Kasumi-1 (cell line): ENCODE results near the gene MARK3.
"Not testable (repeated sequence)": the region's sequence is repeated elsewhere in the genome, so short reads cannot be mapped to it uniquely, and the experiment has no call there.

Experiments used
- DNase-seq, 2 experiments: peaks; one replicate each; lab custom pipeline; 2025; lab: John Stamatoyannopoulos, UW

MARK3 gene

DNA sequence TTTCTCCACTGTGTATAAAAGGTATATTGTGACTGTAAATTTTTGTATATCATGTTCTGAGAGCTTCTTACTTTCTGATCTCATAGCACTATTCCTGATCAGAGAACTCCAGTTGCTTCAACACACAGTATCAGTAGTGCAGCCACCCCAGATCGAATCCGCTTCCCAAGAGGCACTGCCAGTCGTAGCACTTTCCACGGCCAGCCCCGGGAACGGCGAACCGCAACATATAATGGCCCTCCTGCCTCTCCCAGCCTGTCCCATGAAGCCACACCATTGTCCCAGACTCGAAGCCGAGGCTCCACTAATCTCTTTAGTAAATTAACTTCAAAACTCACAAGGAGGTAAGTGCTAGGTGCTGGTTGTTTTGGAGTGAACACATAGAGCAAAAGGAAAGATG lies 106.5 kb downstream of the MARK3 start:
- no peak for DNase-seq

DNA sequence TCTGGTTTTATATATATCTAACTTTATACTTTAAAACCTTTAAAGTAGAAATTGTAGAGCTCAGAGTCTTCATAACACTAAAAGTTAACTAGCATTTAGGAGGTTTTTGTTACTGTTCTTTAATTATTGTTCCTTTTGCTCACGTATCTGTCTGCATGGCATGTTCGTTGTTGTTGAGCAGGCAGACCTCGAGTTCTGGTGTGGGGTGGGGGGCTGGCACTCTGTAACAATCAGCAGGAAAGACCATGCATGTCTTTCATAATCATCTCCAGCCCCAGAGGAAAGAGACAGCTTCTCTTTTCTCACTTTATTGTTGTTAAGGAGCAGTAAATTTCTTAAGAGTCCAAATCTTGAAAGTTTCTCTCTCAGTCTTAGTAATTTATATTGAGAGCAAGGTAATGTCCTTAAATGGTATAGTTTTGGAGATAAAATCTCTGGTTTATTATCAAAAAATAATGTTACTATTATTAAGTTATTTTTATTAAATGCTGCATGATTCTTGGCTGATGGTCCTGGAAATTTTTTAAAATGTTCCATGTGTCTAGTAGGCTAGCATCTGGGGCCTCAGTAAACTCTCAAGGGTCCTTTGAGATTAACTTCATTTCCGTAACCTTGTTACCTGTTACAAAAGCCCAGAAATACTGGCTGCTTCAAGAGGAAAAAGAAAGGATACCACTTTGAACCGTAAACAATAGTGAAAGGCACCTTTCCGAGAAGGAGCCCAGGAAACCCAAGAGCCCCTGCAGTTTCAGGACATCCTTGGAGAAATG lies 107.1 kb downstream of the MARK3 start:
- DNase-seq = peak; percentile 3 to 11

DNA sequence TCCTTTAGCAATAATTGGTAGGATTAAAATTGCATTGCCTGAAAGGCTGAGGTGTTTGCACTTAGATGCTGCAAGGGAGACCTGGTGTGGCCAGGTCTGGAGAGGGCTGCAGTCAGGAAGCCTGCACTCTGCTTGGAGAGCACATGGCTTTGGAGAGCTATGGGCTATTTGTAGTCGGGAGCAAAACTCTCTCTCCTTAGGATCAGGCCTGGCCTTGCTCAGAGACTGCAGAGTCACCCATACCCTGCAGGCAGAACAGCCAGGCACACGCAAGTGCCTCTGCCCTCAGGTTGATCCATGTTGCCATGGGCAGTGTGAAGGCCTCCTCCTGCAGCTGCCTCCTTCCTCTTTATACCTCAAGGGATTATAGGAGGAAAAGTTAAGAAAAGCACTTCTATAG lies 110.6 kb downstream of the MARK3 start:
- DNase-seq = no peak

DNA sequence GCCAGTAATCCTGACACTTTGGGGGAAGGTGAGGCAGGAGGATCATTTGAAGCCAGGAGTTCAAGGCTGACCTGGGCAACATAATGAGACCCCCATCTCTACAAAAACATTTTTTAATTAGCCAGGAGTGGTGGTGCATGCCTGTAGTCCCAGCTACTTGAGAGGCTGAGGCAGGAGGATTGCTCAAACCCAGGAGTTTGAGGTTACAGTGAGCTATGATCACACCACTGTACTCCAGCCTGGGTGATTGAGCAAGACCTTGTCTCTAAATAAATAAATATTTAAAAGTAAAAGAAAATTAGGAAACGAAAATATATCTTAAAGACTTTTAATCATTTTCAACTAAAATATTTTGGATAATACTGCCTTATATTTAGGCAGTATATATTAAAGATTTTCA lies 111.6 kb downstream of the MARK3 start:
- no peak for DNase-seq

DNA sequence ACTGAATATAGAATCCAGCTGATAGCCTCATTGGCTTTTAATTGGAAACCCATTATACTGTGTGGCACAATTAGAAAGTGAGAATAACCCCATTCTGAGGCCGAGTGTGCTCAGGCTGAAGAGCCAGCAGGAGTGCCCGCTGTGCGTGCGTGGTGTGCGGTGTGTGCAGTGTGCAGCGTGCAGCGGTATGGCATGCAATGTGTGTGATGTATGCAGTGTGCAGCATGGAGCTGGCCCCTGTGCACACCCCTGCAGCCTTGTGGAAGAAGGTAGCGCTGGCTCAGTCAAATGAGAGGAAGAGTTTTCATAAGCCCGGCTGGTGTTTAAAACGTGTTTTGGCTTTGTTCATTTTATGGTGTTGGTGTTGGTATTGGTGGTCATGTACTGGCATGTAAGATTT lies 114.5 kb downstream of the MARK3 start:
- no peak for DNase-seq

DNA sequence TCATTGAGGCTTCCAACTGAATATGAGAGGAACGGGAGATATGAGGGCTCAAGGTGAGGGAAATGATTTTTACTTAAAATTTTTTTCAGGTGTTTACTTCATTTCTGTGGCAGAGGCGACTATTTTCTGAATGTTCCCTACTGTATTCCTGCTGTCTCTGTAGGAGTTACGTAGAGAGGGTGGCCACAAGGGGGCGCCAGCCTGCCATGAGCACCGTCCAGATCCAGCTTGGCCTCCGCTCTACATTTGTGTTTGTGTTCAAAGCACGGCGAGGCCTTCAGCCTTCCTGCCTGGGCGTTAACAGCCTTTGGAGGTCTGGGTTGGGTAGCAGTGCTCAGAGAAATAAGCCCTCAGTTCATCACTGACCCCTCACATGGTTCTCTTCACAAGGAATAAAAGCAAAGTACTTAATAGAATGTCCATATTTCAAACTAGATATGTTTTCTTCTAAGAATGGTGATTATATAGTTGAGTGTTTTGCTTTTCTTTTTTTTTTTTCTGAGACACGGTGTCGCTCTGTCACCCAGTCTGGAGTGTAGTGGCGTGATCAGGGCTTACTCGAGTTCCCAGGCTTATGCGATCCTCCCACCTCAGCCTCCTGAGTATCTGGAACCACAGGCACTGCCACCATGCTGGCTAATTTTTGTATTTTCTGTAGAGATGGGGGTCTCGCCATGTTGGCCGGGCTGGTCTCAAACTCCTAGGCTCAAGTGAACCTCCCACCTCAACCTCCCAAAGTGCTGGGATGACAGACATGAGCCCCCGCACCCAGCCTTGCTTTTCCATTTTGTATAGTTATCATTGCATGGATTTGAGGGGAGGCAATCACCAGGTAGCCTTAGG lies 115.2 kb downstream of the MARK3 start:
- DNase-seq = peak; percentile 92

DNA sequence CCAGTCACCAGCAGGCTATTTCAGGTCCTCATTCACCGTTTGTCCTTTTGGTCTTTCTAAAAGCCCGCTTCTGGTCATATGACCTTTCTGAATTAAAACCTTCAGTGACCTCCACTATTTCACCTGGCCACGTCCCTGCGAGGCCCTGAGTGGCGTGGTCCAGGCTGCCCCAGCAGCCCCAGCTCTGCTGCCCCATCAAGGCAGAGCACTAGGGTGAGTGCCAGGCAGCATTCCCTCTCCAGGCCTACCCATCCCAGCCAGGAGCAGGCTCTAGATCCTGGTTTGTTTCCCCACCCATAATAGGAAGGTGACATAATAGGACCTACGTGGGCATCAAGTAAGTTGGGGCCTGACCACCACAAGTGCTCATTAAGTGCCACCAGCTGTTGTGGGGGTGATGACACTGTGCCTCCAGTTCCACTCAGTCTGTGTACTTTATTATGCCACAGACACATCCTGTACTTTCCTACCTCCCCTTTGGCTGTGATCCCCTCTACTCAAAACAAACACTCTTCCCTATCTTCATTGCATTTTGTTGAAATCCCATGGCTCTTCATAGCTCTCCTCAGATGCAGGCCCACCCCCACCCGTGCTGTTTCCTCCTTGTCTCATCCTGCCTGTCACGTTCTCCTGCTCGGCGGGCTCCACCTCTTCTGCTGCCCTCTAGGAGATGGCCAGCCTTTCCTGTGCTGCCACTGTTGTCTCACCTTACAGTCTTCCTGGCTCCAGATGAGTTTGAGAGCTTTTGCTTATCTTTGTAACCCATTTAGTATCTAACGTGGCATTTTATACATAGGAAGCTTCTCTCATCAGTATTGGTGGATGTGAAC lies 116.0 kb downstream of the MARK3 start:
- no peak for DNase-seq

DNA sequence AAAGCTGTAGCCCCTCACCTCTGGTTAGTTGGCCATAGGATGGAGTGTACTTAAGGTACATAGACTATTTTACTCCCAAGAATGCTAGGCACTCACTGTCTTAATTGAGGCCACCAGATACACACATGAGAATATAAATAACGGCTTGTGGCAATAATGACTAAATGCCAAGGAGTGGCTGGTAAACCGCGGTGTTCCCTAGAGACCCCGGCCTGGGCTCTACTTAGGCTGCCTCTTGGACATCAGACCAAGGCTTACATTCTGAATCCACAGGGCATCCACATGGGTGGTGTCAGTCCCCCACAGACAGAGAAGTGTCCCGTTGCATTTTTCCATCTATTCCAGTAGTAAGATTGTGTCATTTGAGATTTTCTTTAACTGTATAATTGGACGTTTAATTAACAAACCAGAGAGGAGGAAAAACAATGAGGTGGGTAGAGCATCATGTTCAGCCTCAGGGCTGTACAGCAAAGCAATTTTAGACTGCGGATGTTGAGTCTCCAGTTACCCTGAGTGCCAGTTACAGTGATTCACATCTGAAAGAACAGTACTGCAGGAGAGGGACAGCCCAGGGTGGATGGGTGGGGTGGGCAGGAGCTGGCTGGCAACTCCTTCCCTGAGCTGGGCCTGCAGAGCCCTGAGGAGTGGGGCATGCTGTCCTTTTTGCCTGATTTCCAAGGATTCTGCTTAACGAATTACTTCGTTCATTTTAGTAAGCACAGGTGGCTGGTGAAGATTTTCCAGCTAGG lies 116.9 kb downstream of the MARK3 start:
- DNase-seq = no peak

DNA sequence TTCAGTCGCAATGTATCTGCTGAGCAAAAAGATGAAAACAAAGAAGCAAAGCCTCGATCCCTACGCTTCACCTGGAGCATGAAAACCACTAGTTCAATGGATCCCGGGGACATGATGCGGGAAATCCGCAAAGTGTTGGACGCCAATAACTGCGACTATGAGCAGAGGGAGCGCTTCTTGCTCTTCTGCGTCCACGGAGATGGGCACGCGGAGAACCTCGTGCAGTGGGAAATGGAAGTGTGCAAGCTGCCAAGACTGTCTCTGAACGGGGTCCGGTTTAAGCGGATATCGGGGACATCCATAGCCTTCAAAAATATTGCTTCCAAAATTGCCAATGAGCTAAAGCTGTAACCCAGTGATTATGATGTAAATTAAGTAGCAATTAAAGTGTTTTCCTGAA lies 117.7 kb downstream of the MARK3 start:
- no peak for DNase-seq

DNA sequence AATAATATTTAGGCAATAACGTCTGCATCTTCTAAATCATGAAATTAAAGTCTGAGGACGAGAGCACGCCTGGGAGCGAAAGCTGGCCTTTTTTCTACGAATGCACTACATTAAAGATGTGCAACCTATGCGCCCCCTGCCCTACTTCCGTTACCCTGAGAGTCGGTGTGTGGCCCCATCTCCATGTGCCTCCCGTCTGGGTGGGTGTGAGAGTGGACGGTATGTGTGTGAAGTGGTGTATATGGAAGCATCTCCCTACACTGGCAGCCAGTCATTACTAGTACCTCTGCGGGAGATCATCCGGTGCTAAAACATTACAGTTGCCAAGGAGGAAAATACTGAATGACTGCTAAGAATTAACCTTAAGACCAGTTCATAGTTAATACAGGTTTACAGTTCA lies 118.1 kb downstream of the MARK3 start:
- no peak for DNase-seq

DNA sequence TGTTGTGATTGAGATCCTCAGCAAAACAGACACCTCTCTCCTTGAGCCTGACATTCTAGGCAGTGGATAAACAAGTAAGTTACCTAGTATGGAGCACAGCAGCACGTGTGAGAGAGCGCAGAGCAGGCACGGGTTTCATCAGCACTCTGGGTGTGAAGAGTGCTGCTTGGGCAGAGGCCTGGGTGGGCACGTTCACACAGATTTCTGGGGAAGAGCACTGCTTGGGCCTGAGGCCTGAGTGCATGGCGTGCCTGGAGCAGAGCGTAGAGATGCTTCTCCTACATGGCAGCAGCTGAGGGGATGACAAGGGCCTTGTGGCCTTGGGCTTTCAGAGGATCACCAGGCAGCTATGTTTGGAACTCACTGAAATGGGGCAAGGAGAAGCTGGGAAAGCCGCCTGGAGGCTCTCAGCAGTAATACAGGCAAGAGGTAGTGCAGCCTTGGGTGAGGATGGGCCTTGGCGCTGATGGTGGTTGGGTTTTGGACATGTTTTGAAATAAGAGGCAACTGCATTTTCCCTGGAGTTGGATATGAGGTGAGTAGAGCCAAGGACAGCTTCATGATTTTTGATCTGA lies 119.9 kb downstream of the MARK3 start:
- DNase-seq = peak in 1 of 2 experiments; percentile 10

DNA sequence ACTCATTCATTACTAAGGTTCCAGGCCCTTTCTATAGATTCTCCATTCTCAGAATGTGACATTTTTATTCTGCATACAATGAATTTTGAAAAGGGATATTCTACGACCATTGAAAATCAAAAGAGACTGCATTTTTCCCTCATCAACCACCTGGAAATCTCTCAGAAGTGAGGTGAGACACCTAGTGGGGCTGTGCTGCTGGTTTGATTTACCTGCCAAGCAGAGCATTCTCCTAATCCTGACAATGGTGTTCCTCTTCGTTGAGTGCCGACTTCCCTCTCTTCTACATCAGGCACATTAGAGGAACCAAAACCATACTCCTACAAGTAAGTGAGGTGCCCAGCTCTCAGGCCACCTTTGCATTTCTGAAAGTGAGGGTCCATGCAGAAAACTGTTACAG lies 122.5 kb downstream of the MARK3 start:
- no peak for DNase-seq

DNA sequence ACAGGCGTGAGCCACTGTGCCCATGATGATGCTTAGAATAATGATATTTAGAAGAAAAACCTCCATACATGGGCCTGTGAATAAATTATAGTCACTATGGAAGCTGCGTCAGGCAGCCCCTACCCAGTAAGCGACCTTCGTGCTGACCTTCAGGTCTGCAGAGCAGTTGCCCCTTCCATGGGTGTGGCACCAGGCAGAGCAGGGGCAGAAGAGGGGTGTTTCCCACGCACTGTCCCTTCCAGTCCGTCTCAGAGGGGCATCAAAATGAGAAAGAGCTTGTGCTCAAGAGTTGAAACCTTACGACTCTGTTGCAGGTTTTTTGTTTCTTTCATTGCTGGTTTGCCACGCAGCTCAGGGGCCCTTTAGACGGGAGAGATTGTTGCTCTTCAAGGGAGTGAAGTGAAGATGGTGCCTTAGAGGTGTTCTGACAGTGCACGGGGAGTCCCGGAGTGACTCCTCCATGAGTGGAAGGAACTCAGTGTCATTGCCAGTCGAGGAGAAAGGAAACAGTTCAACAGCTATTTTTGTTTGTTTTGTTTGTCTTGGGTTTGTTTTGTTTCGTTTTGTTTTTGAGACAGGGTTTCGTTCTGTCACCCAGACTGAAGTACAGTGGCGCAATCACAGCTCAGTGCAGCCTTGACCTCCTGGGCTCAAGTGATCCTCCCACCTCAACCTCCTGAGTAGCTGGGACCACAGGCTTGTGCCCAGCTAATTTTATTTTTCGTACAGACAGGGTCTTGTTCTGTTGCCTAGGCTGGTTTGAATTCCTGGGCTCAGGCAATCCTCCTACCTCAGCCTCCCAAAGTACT lies 123.5 kb downstream of the MARK3 start:
- DNase-seq = no peak

DNA sequence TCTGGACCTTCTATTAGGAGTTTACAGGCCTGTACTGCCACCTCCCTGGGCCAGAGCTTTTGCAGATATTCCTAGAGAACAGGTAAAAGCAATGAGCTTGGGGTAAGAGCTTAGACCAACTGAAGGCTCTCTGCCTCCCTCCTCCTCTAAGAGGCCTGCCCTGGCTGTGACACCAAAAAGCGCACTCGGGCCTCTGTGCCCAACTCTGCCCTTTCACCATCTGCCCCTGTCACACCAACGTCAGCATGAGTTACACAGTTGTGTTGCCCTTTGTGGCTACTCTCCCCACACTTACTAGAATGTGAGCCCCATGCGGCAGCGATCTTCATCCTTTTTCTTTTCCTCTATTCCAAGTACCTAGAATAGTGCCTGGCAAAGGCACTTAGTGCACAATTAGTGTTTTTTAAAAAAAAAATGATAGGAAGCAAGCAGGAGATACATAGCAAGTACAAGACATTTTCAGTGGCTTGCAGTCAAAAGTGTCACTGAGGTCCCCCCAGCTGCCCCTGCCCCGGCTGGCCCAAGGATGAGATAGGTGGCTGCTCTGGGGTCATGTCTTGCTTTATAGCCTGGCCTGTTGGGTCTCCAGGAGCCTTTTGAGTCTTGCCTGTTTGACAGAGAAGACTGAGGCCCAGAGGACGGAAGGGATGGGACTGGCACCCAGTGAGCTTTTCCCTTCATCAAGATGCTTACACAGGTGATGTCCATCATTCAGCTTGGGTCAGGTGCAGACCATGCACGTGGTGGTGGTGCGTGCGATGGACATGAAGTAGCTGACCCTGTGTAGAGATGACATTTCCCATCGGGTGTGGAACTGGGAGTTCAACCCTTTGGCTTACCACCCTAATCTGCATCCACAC lies 124.9 kb downstream of the MARK3 start:
- DNase-seq = no peak

DNA sequence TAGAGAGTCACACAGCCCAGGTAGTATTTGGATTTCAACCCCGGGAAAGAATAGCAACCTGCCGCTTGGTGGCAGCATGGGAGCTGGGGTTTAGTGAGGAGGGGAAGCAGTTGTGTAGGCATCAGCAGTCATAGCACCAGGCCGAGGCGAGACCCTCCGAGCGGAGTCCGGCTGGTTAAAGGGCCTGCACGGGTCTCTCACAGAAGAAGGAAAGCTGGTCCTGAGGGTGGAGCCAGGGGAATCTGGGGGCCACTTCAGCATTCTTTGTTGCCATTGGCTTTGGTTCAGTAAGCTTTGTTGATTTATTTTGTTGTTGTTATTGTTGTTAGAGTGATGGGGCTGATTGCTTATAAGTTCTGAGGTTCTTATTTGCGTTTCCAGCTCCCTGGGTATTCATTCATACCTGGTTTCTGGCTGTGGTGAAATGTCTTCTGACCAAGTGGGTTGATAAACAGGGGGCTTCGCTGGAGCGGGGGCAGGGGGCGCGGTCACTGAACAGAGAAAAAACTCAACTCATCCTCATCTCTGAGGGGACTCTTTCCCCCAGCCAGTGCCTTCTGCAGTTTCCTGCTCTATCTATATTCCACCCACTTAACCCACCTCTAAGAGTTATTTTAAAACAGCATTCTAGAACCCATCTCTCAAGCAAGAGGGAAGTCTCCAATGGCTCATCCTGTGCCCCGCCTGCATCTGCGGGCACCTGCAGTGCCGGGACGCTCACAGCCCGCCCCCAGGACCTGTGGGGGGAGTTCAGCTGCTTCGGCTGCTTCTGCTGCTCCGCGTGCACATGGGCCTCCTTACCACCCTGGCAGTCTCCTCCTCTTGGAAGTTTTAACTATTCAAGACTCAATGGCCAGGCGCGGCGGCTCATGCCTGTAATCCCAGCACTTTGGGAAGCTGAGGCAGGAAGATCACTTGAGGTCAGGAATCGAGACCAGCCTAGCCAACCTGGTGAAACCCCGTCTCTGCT lies 125.8 kb downstream of the MARK3 start:
- DNase-seq = no peak

DNA sequence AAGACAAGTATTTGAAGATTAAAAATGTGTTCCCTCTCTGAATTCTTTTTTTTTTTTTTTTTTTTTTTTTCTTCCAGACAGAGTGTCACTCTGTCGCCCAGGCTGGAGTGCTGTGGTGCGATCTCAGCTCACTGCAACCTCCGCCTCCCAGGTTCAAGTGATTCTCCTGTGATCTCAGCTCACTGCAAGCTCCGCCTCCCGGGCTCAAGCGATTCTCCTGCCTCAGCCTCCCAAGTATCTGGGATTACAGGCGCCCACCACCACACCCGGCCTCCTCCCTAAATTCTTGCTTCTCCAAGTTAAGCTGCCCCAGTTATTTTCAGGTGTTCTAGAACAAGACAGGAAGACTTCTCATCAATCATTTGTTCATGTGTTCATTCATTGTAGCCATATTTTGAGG lies 127.0 kb downstream of the MARK3 start:
- not testable (repeated sequence) for DNase-seq

DNA sequence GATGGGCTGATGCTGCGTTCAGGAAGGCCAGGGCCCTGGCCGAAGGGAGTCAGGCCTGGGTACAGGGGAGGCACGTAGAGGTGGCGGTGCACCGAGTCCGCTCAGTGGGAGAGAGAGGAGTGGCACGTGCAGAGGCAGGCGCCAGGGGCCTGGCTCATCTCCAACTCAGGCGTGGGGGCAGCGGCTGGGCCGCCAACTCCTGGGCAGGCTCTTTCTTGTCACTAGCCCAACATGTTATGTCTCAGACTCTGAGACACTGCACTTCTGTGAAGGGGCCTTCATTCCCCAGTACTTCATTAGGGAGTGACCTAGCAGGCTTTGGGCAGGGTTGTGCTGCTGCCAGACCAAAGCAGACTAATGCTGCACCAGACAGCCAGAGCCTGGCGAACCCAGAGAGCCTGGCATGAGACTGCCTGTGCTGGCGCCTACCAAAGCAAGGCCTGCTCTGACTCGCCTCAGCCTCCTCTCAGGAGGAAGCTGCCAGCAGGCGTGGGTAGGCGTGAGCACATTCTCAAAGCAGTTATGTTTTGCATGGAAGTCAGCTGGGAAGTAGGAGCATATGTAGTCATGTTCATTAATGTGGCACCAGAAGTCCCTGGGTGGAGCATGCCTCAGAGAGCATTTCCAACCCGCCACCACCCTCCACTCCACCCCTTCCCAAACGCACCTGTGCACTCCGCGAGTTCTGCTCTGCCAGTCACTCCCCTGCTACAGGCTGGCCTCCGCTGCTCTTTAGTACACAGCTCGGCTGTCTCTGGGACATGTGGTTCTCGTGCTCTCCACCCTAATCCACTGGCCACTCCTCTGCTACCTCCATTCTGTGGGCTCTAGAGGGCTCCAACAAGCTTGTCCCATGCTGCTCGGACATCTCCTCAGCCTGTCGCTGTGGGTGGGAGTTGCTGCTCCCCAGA lies 127.7 kb downstream of the MARK3 start:
- peak; percentile 34 to 46 for DNase-seq
